Liver (tissue), 9 donors: Measurements from ENCODE around the gene STPG4. TPM values are rescaled to one million over a fixed set of nuclear protein-coding genes. Genes with fewer than 3 reads are reported as not detected.

Source experiments
- DNase-seq: peaks from one replicate; pipeline ENCODE4 v3.0.0-alpha.2; 2017; ENCODE audit warnings: low spot score
- H3K27ac ChIP-seq, 2 donors: one replicate each; pipeline ENCODE4 v1.7.0; 2013; ENCODE audit warnings: inconsistent platforms in 2 of 2, low read length in 2 of 2, control low read depth in 1 of 2, low read depth in 1 of 2, mild to moderate bottlenecking in 1 of 2
- H3K27me3 ChIP-seq, 4 donors: one replicate each; pipeline versions ENCODE4 v1.6.1 to v1.7.0; 2013; ENCODE audit warnings: low read length in 3 of 4, inconsistent platforms in 1 of 4, mild to moderate bottlenecking in 1 of 4, moderate library complexity in 1 of 4; ENCODE audit not compliant: control insufficient read depth in 4 of 4, insufficient read depth in 4 of 4
- H3K36me3 ChIP-seq, 4 donors: one replicate each; pipeline versions ENCODE4 v1.6.1 to v1.7.0; 2013; ENCODE audit warnings: low read length in 3 of 4, mild to moderate bottlenecking in 3 of 4, low read depth in 1 of 4, moderate library complexity in 1 of 4; ENCODE audit not compliant: control insufficient read depth in 4 of 4, insufficient read depth in 3 of 4
- H3K4me1 ChIP-seq, 4 donors: one replicate each; pipeline versions ENCODE4 v1.6.1 to v1.7.0; 2013; ENCODE audit warnings: low read length in 3 of 4, mild to moderate bottlenecking in 3 of 4, moderate library complexity in 1 of 4; ENCODE audit not compliant: control insufficient read depth in 4 of 4, insufficient read depth in 4 of 4
- H3K4me3 ChIP-seq, 3 donors: one replicate each; pipeline versions ENCODE4 v1.6.1 to v1.7.0; 2013; ENCODE audit warnings: low read length in 3 of 3, control low read depth in 1 of 3, low read depth in 1 of 3, mild to moderate bottlenecking in 1 of 3
- H3K9ac ChIP-seq, 2 donors: one replicate each; pipeline ENCODE4 v1.7.0; 2013; ENCODE audit warnings: low read length in 2 of 2, mild to moderate bottlenecking in 2 of 2, moderate library complexity in 2 of 2, control low read depth in 1 of 2, low read depth in 1 of 2
- H3K9me3 ChIP-seq, 4 donors: one replicate each; pipeline versions ENCODE4 v1.6.1 to v1.7.0; 2013; ENCODE audit warnings: low read length in 3 of 4; ENCODE audit not compliant: control insufficient read depth in 4 of 4
- EGR1 ChIP-seq, 2 donors: IDR thresholded peaks; 2 replicates each; pipeline ENCODE4 v1.6.1; 2016 to 2018; ENCODE audit warnings: antibody characterized with exemption in 2 of 2, low read depth in 2 of 2
- FOXA1 ChIP-seq: IDR thresholded peaks from 2 replicates; pipeline ENCODE4 v1.6.1; 2016; ENCODE audit warnings: antibody characterized with exemption
- HNF4A ChIP-seq, 2 donors: conservative IDR thresholded peaks; 2 replicates each; pipeline ENCODE4 v1.6.1; 2016; ENCODE audit warnings: antibody characterized with exemption in 2 of 2, mild to moderate bottlenecking in 2 of 2
- HNF4G ChIP-seq: IDR thresholded peaks from 2 replicates; pipeline ENCODE4 v1.6.1; 2016; ENCODE audit warnings: antibody characterized with exemption
- JUND ChIP-seq, 2 donors: IDR thresholded peaks; 2 replicates each; pipeline ENCODE4 v1.6.1; 2016; ENCODE audit warnings: antibody characterized with exemption in 2 of 2
- NR2F2 ChIP-seq: IDR thresholded peaks from 2 replicates; pipeline ENCODE4 v1.6.1; 2016; ENCODE audit warnings: antibody characterized with exemption
- RAD21 ChIP-seq, 2 donors: IDR thresholded peaks; 2 replicates each; pipeline ENCODE4 v1.6.1; 2016; ENCODE audit warnings: antibody characterized with exemption in 2 of 2, mild to moderate bottlenecking in 2 of 2
- RXRA ChIP-seq, 2 donors: IDR thresholded peaks; 2 replicates each; pipeline ENCODE4 v1.6.1; 2017 to 2018; ENCODE audit warnings: antibody characterized with exemption in 2 of 2, mild to moderate bottlenecking in 1 of 2
- SP1 ChIP-seq: IDR thresholded peaks from 2 replicates; pipeline ENCODE4 v1.6.1; 2018; ENCODE audit warnings: antibody characterized with exemption, mild to moderate bottlenecking
- TAF1 ChIP-seq: conservative IDR thresholded peaks from 2 replicates; pipeline ENCODE4 v1.6.1; 2016; ENCODE audit warnings: antibody characterized with exemption, mild to moderate bottlenecking
- YY1 ChIP-seq: IDR thresholded peaks from 2 replicates; pipeline ENCODE4 v1.6.1; 2016; ENCODE audit warnings: antibody characterized with exemption, mild to moderate bottlenecking
- WGBS: extraction: QIAGEN DNeasy Blood & Tissue Kit; methylation state at CpG from one replicate; pipeline ENCODE4 v1.1.7; 2013; 5-methylcytosine and 5-hydroxymethylcytosine counted together
- polyA plus RNA-seq, 2 donors: library from polyadenylated mRNA; stranded (reverse) in 1 of 2; unstranded in 1 of 2; fragments of 200-250 nt in 1 of 2; fragments of >200 nt in 1 of 2; fragmentation: Nextera tagmentation in 1 of 2; extraction: Ambion mirVana in 1 of 2; gene quantifications; one replicate each; pipeline versions ENCODE4 v1.2.1 to v1.2.3, GENCODE V29; 2013 to 2015
- total RNA-seq, 2 donors: library from RNA; depleted of rRNA; stranded (reverse); fragments of >200 nt; gene quantifications; one replicate each; pipeline ENCODE4 v1.2.3, GENCODE V29; 2014
- TF ChIP-seq, protein P1 (sequence below): IDR thresholded peaks from 2 replicates; pipeline ENCODE4 v1.6.1; 2016; ENCODE audit warnings: antibody characterized with exemption
- TF ChIP-seq, protein P2 (sequence below): fragments of 150-350 bp; IDR thresholded peaks from 2 replicates; pipeline ENCODE4 v1.5.1; 2017; ENCODE audit warnings: improper control_type of control experiment, low read depth, low read length; ENCODE audit not compliant: missing input control
- TF ChIP-seq, protein P3 (sequence below): IDR thresholded peaks from 2 replicates; pipeline ENCODE4 v1.6.1; 2016; ENCODE audit warnings: antibody characterized with exemption
- TF ChIP-seq, protein P4 (sequence below): IDR thresholded peaks from 2 replicates; pipeline ENCODE4 v1.6.1; 2016; ENCODE audit warnings: antibody characterized with exemption
- TF ChIP-seq, protein P5 (sequence below): IDR thresholded peaks from 2 replicates; pipeline ENCODE4 v1.6.1; 2016; ENCODE audit warnings: antibody characterized with exemption, mild to moderate bottlenecking
- donor health status: healthy.
- donor health status: healthy.
- donor health status: healthy.
- donor health status: healthy.
- donor health status: healthy.

Gene STPG4
- total and polyA plus RNA-seq, 4 donors = 0.25 TPM; not detected in 3

DNA sequence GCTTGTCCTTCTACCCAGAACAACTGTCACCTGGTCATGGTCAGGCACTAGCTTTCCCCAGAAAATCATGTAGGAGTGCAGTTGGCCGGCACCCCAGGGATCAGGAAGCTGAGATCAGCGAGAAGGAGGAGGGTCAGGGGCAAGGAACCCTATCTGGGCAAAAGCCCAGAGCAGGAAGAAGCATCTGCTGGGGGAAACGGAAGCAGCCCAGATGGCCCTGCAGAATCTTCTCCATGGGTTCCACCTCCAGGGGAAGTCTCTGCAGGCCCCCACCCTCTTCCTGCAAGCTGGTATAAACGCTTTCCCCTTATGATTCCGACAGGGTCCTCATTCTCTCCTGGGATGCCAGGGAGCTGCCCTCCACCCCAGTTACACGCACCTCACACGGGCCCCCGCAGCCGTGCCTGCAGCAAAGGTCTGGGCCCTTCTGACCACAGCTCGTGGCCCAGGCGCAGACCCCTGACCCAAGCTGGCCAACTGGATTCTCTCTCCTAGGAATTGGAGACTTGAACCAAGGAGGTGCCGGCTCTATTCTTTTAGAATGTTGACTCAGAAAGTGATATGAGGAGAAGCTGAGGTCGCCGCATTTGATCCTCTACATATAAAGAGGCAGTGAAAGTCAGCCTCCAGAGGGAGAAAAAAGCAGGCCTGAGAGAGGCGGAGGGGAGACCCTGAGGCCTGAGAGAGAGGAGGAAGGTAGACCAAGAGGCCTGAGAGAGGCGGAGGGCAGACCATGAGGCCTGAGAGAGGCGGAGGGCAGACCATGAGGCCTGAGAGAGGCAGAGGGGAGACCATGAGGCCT, 71.0 kb downstream of the STPG4 start:
- WGBS = 80% methylated on average over 17 of the region's 17 CpGs
- Histone ChIP-seq H3K9me3 (no peaks in the 10 kb centered on the region), H3K36me3 (no peaks in the 10 kb centered on the region), H3K27ac (peak overlapping the region in 1 of 2 donors; percentile 8), H3K4me1 (peaks cover 8 to 17% (median 13%) of the 10 kb centered on the region in 4 donors), H3K27me3 (no peaks in the 10 kb centered on the region), H3K4me3 (no peak overlapping the region), H3K9ac (no peak overlapping the region)
- DNase-seq = no peak
- TF ChIP-seq NR2F2 (peak; percentile 81), HNF4G (no peak), RXRA (IDR thresholded peaks at IDR 0.05) (peak; percentile 29 to 36)
- TF ChIP-seq, protein P1, sequence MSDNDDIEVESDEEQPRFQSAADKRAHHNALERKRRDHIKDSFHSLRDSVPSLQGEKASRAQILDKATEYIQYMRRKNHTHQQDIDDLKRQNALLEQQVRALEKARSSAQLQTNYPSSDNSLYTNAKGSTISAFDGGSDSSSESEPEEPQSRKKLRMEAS = peak; percentile 59

DNA sequence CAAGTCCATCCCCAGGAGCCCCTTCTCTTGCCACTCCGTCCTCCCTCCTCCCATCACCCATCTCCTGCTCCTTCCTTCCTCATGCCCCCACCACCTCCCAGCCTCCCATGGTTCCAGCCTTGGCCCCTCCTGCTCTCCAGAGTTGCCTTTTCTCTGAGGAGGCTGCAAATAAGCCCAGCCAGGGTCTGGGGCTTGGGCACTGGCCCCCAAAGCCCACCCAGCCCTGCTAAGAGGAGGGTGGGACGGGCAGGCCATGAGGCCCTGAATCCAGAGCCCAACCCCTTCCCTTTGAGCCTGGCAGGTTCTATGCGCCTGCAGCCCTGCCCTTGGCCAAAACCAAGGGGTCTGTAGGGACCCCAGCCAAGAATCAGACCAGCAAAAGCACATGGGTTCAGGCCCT, 71.6 kb downstream of the STPG4 start:
- TF ChIP-seq HNF4G = no peak
- no peak for TF ChIP-seq HNF4A (conservative IDR thresholded peaks at IDR 0.05)
- TF ChIP-seq SP1 = no peak
- TF ChIP-seq JUND (IDR thresholded peaks at IDR 0.05) = no peak
- TF ChIP-seq RAD21 (IDR thresholded peaks at IDR 0.05) = no peak
- TF ChIP-seq, protein P2, sequence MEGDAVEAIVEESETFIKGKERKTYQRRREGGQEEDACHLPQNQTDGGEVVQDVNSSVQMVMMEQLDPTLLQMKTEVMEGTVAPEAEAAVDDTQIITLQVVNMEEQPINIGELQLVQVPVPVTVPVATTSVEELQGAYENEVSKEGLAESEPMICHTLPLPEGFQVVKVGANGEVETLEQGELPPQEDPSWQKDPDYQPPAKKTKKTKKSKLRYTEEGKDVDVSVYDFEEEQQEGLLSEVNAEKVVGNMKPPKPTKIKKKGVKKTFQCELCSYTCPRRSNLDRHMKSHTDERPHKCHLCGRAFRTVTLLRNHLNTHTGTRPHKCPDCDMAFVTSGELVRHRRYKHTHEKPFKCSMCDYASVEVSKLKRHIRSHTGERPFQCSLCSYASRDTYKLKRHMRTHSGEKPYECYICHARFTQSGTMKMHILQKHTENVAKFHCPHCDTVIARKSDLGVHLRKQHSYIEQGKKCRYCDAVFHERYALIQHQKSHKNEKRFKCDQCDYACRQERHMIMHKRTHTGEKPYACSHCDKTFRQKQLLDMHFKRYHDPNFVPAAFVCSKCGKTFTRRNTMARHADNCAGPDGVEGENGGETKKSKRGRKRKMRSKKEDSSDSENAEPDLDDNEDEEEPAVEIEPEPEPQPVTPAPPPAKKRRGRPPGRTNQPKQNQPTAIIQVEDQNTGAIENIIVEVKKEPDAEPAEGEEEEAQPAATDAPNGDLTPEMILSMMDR = no peak
- TF ChIP-seq, protein P3, sequence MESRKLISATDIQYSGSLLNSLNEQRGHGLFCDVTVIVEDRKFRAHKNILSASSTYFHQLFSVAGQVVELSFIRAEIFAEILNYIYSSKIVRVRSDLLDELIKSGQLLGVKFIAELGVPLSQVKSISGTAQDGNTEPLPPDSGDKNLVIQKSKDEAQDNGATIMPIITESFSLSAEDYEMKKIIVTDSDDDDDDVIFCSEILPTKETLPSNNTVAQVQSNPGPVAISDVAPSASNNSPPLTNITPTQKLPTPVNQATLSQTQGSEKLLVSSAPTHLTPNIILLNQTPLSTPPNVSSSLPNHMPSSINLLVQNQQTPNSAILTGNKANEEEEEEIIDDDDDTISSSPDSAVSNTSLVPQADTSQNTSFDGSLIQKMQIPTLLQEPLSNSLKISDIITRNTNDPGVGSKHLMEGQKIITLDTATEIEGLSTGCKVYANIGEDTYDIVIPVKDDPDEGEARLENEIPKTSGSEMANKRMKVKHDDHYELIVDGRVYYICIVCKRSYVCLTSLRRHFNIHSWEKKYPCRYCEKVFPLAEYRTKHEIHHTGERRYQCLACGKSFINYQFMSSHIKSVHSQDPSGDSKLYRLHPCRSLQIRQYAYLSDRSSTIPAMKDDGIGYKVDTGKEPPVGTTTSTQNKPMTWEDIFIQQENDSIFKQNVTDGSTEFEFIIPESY = no peak
- TF ChIP-seq, protein P4, sequence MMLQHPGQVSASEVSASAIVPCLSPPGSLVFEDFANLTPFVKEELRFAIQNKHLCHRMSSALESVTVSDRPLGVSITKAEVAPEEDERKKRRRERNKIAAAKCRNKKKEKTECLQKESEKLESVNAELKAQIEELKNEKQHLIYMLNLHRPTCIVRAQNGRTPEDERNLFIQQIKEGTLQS = no peak
- H3K27ac ChIP-seq = no peak overlapping the region
- H3K4me3 ChIP-seq = no peak overlapping the region
- no peaks in the 10 kb centered on the region for H3K9me3 ChIP-seq
- DNase-seq = no peak
- H3K4me1 ChIP-seq = peaks cover 11 to 22% (median 17%) of the 10 kb centered on the region in 4 donors
- WGBS = 93% methylated on average over 3 of the region's 3 CpGs
- no peak overlapping the region for H3K9ac ChIP-seq
- H3K27me3 ChIP-seq = no peaks in the 10 kb centered on the region
- H3K36me3 ChIP-seq = no peaks in the 10 kb centered on the region

DNA sequence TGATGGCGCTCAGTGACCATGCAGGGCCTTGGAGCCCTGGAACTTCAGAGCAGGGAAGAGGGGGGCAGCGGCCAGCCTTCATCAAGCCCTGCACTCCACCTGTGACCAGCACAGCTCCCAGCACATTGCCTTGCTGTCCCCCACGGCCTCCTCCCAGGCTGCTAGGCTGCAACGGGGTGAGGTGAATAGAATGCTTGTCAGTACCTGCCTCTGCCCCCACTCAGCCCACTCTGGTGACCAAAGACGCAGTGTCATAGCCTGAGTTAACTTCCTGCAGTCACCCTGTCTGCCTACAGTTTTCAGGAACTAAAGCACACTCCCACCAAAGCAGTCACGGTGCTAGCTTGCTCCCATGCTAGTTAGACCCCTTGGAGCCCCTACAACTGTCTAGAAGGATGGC, 72.1 kb downstream of the STPG4 start:
- H3K9me3 ChIP-seq = no peaks in the 10 kb centered on the region
- peaks cover 11 to 26% (median 19%) of the 10 kb centered on the region in 4 donors for H3K4me1 ChIP-seq
- H3K27ac ChIP-seq = no peak overlapping the region
- DNase-seq = no peak
- H3K27me3 ChIP-seq = no peaks in the 10 kb centered on the region
- no peaks in the 10 kb centered on the region for H3K36me3 ChIP-seq
- no peak overlapping the region for H3K4me3 ChIP-seq
- WGBS = 90% methylated on average over 6 of the region's 6 CpGs
- TF ChIP-seq TAF1 (no peak), FOXA1 (no peak), EGR1 (IDR thresholded peaks at IDR 0.05; ENCODE audit: low read depth in 2 of 2) (no peak), RXRA (IDR thresholded peaks at IDR 0.05) (no peak), SP1 (no peak), HNF4G (no peak), HNF4A (conservative IDR thresholded peaks at IDR 0.05) (no peak), YY1 (no peak), NR2F2 (no peak), RAD21 (IDR thresholded peaks at IDR 0.05) (no peak)
- TF ChIP-seq, protein P1 = no peak
- TF ChIP-seq, protein P3 = no peak
- TF ChIP-seq, protein P5, sequence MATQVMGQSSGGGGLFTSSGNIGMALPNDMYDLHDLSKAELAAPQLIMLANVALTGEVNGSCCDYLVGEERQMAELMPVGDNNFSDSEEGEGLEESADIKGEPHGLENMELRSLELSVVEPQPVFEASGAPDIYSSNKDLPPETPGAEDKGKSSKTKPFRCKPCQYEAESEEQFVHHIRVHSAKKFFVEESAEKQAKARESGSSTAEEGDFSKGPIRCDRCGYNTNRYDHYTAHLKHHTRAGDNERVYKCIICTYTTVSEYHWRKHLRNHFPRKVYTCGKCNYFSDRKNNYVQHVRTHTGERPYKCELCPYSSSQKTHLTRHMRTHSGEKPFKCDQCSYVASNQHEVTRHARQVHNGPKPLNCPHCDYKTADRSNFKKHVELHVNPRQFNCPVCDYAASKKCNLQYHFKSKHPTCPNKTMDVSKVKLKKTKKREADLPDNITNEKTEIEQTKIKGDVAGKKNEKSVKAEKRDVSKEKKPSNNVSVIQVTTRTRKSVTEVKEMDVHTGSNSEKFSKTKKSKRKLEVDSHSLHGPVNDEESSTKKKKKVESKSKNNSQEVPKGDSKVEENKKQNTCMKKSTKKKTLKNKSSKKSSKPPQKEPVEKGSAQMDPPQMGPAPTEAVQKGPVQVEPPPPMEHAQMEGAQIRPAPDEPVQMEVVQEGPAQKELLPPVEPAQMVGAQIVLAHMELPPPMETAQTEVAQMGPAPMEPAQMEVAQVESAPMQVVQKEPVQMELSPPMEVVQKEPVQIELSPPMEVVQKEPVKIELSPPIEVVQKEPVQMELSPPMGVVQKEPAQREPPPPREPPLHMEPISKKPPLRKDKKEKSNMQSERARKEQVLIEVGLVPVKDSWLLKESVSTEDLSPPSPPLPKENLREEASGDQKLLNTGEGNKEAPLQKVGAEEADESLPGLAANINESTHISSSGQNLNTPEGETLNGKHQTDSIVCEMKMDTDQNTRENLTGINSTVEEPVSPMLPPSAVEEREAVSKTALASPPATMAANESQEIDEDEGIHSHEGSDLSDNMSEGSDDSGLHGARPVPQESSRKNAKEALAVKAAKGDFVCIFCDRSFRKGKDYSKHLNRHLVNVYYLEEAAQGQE = no peak
- no peak overlapping the region for H3K9ac ChIP-seq
